HG03442 (cell line): ENCODE results near the gene ACOD1.

Experiments used
- ATAC-seq: cut with Tn5 transposase; IDR thresholded peaks from one replicate; pipeline ENCODE4 v1.9.1; 2021; ENCODE audit warnings: mild to moderate bottlenecking, moderate library complexity; ENCODE audit not compliant: unreplicated experiment

ACOD1 gene

DNA sequence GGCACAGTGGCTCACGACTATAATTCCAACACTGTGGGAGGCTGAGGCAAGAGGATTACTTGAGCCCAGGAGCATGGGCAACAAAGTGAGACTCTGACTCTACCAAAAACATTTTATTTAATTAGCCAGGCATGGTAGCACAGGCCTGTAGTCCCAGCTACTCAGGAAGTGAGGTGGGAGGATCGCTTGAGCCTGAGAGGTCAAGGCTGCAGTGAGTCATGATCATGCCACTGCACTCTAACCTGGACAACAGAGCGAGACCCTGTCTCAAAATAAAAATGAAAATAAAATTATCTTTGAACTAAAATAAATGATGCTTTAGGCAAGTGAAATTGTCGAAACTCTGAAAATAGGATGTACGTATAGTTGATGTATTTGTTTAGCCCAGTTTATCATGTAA, 35.4 kb downstream of the ACOD1 start:
- ATAC-seq: no peak

DNA sequence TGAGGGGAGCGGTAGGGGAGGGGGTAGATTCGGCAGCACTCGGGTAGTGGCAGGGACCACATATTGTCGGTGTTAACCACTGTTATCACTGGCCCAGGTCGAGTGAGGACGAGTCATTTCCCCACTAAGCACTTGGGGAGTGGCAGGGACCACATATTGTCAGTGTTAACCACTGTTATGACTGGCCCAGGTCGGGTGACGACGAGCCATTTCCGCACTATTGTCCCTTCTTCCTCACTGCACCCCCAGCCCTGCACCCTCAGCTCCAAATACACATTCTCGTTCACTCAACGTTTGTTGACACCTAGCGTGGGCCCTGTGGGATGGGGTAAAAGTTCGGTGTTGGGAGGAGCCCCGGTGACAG, 43.1 kb downstream of the ACOD1 start:
- peak; percentile 55 for ATAC-seq

DNA sequence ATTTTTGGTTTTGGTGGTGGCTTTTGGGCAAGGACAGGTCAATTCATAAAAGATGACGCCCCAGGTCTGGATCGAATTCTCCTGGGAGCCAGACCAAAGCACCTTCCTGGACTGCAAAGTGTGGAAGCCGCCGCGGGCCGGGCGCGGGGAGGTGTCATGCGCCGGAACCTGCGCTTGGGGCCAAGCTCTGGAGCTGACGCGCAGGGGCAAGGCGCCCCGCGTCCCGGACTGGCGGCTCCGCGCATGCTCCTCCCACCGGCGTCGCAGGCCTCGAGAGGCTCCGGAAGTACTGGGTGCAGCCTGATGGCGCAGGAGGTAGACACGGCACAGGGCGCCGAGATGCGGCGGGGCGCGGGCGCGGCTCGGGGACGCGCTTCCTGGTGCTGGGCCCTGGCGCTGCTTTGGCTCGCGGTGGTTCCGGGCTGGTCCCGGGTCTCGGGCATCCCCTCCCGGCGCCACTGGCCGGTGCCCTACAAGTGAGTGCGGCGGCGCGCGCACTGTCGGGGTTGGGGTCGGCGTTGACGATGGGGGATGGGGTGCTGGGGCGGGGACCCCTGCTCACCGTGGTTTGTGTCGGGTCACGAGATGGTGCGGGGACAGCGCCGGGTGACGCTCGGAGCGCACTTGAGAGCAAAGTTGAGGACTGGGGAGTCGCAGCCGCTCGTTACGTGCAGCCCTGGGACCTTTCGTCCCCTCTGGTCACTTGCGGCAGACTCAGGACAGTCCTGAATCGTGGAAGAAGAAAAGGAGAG, 43.7 kb downstream of the ACOD1 start, which contains the start of gene CLN5:
TSS of gene CLN5 (plus strand) at position 286 of the 752 bp plus-strand sequence. CDS start at position 304, 18 bp downstream.
- ATAC-seq: peak; percentile 93

DNA sequence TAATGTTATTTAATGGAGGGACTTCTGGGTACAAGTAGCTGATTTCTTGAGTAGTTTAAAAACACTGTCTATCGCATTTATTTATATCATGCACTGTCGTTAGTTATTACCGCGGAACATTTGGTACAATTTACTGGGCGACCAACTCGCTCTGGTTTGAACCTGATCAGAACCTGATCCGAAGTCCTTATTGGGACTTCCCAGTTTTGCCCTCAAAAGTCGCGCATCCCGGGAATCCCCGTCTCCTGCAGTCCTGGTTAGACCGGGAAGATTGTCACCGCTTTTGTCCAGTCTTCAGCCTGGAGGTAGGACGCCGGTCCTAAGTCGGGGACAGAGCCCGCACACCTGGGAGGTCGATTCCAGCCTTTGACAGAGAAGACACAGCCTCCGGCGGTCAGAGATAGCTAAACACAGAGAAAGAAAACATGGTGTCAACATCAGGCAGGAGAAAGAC, 44.3 kb downstream of the ACOD1 start:
- ATAC-seq: no peak

DNA sequence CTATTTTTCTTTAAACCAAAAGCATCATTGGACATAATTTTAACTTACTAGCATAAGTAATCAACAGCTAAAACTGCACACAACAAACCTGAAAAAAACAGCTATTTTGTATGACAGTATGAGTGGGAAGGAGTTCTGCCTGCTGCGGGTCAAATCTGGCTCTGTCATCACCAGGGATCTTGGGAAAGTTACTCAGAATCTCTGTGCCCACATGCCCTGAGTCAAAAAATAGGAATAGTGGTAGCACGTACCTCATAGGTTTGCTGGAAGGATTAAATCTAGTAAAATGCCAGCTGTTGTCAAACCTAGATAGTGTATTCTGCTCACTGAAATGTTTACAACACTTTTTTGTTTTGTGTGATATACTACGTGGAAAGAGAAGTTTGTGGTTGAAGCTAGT, 44.7 kb downstream of the ACOD1 start:
- ATAC-seq: no peak

DNA sequence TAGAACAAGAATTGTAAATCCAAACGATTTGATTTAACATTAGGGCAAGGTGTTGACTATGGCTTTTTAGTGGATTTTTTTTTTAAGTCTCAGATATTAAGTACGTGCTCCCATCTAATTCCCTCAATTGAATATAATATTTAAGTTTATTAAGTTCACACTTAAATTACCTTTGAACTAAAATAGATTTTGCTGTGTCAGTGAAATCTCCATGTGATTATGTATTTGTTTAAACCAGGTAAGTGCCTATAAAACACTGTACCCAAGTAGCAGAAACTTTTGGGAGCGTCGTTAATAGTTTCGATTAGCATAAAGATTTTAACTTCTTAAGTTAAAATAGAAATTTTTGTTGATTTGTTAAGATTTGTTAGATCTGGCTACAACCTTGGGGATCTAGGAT, 45.2 kb downstream of the ACOD1 start:
- no peak for ATAC-seq

DNA sequence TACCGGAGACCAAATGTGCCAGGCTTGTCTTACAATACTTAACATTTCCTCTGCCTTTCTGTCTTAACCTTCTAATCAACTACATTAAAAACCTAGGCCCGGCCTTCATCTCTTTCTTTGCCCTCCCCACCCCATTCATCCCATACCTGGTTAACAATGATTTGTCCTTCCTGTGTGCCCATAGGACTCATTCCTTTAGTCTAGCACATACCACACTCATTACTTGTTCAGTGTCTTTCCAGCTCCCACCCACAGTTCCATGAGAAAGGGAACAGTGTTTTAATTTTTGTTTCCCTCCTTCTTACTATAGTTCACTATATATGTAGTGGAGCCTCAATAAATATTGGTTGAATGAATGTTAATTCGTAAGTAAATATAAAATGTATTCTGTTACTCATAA, 46.0 kb downstream of the ACOD1 start:
- no peak for ATAC-seq

DNA sequence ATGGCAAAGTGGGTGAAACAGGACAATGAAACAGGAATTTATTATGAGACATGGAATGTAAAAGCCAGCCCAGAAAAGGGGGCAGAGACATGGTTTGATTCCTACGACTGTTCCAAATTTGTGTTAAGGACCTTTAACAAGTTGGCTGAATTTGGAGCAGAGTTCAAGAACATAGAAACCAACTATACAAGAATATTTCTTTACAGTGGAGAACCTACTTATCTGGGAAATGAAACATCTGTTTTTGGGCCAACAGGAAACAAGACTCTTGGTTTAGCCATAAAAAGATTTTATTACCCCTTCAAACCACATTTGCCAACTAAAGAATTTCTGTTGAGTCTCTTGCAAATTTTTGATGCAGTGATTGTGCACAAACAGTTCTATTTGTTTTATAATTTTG, 52.2 kb downstream of the ACOD1 start:
- no peak for ATAC-seq

DNA sequence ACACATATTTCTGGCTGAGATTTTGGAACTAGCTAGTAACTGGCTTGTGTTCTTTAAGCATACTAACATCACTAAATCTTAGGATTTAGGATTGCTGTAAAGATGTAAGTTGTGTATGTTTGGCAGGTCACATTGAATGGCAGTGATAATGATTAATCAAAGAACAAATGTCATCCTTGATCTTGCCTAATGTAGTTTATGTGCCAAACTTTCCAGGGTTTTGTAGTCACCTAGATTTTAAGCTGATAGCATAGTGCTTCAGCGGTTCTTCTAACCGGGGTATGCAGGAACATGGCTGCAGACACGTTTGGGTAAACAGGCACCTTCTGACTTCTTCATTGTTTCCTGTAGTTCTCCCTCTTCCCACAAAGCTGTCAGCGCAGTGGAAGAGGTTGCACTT, 53.2 kb downstream of the ACOD1 start:
- ATAC-seq: no peak

DNA sequence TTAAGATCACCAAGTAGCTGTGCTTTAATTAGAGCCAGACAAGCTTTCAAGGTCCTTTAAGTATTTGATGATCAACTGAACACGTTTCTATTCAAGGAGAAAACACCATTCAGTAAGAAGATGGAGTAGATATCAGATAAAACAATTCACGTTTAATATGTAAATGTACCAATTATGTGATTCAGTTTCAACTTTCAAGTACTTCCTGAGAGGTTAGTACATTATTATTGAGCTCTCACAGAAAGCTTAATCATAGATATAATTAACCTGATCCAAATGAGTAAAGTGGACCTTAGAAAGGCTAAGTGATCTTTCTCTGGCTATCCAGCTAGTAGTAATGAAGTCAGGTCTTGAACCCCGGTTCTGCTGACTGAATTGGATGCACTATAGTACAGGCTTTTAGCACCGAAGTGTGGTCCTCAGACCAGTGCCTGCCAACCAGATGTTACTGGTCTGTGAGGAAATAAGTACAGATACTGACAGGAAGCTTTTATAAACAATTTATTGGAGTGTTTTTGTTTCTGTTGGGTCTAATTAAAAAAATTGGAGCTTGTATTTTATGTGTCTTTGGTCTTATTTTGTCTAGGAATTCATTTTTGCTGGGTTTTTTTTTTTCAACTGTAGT, 53.8 kb downstream of the ACOD1 start:
- no peak for ATAC-seq

DNA sequence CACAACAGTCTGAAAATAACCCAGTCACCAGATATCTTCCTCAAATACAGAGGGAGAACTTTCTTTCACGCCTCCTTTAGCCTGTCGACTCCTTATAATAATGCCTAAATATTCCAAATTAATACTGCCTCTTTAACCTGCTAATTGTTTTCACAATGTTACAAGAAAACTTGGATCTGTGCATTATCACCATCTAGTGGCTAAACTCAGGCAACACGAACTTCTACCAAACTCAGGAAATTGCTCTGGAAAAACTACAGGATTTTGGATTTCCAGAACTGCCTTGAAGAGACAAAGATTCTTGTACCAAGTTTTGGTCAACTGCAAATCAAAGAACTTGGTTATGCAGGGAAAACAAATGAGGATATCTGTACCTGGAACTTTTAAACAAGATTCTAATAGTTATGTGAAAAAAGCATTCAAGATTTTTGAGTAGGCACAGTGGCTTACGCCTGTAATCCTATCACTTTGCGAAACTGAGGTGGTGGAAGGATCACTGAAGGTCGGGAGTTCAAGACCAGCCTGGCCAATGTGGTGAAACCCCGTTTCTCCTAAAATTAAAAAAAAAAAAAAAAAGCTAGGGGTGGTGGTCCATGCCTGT, 54.4 kb downstream of the ACOD1 start:
- ATAC-seq: no peak
